ENCODE data around the gene PFDN1.

Gene PFDN1

GRCh38 chr5:140249536-140249935 lies 53.4 kb downstream of the PFDN1 start (continued):
- TF ChIP-seq TSHZ2 (CRISPR knock-in tag; IDR thresholded peaks at IDR 0.05), result no peak

- TF ChIP-seq ZNF565 (CRISPR knock-in tag; conservative IDR thresholded peaks at IDR 0.05; ENCODE audit: low read depth) (no peak), ZNF8 (CRISPR knock-in tag; IDR thresholded peaks at IDR 0.05) (no peak), SNAI2 (CRISPR knock-in tag; IDR thresholded peaks at IDR 0.05) (no peak), PATZ1 (CRISPR knock-in tag; IDR thresholded peaks at IDR 0.05; ENCODE audit: borderline replicate concordance) (no peak), CSRNP3 (CRISPR knock-in tag; IDR thresholded peaks at IDR 0.05) (no peak), TCF4 (CRISPR knock-in tag; IDR thresholded peaks at IDR 0.05; ENCODE audit: borderline replicate concordance) (no peak), TSHZ2 (CRISPR knock-in tag; IDR thresholded peaks at IDR 0.05) (no peak), GLIS3 (CRISPR knock-in tag; IDR thresholded peaks at IDR 0.05) (no peak), ZNF70 (CRISPR knock-in tag; IDR thresholded peaks at IDR 0.05) (no peak), ZFP3 (CRISPR knock-in tag; IDR thresholded peaks at IDR 0.05) (no peak), ARNTL (CRISPR knock-in tag; IDR thresholded peaks at IDR 0.05; ENCODE audit: borderline replicate concordance, low read depth) (no peak), ESRRG (CRISPR knock-in tag; IDR thresholded peaks at IDR 0.05) (no peak), POU6F1 (CRISPR knock-in tag; IDR thresholded peaks at IDR 0.05; ENCODE audit: borderline replicate concordance, low read depth) (no peak), ZFP30 (CRISPR knock-in tag; IDR thresholded peaks at IDR 0.05) (no peak)
Observed at GRCh38 chr5:140248414-140248813, 54.5 kb downstream of the PFDN1 start.

GRCh38 chr5:140246378-140247122 lies 56.4 kb downstream of the PFDN1 start:
- peak; percentile 89 for ATAC-seq
- TF ChIP-seq ZC3H10 (CRISPR knock-in tag; IDR thresholded peaks at IDR 0.05) (no peak), ZFP30 (CRISPR knock-in tag; IDR thresholded peaks at IDR 0.05) (no peak), PATZ1 (CRISPR knock-in tag; IDR thresholded peaks at IDR 0.05; ENCODE audit: borderline replicate concordance) (no peak), SNAI2 (CRISPR knock-in tag; IDR thresholded peaks at IDR 0.05) (no peak), RARB (CRISPR knock-in tag; IDR thresholded peaks at IDR 0.05) (no peak), BACH2 (CRISPR knock-in tag; IDR thresholded peaks at IDR 0.05; ENCODE audit: borderline replicate concordance) (no peak), ARNTL (CRISPR knock-in tag; IDR thresholded peaks at IDR 0.05; ENCODE audit: borderline replicate concordance, low read depth) (no peak), TCF4 (CRISPR knock-in tag; IDR thresholded peaks at IDR 0.05; ENCODE audit: borderline replicate concordance) (no peak), PPARA (CRISPR knock-in tag; IDR thresholded peaks at IDR 0.05; ENCODE audit: borderline replicate concordance) (no peak), ISL1 (CRISPR knock-in tag; IDR thresholded peaks at IDR 0.05) (peak; percentile 79), TOX (CRISPR knock-in tag; IDR thresholded peaks at IDR 0.05; ENCODE audit: borderline replicate concordance) (no peak), OSR1 (CRISPR knock-in tag; IDR thresholded peaks at IDR 0.05) (no peak), CSRNP3 (CRISPR knock-in tag; IDR thresholded peaks at IDR 0.05) (no peak)

More at GRCh38 chr5:140248414-140248813, 54.5 kb downstream of the PFDN1 start:
- ATAC-seq, result no peak

Measured in SK-N-SH treated with all-trans-retinoic acid at 6 μM for 48 hours (cell line).